HG02973 (cell line): ENCODE measurements around the gene DLGAP1.

Experiments
- ATAC-seq: cut with Tn5 transposase; IDR thresholded peaks from one replicate; pipeline ENCODE4 v1.9.1; 2021; ENCODE audit warnings: moderate library complexity; ENCODE audit not compliant: unreplicated experiment

The DLGAP1 gene

GRCh38 chr18:3836483-3837335 is 618.4 kb downstream of the DLGAP1 start:
- no peak for ATAC-seq

GRCh38 chr18:3832025-3832638 is 623.0 kb downstream of the DLGAP1 start:
- no peak for ATAC-seq

- no peak for ATAC-seq
Observed at GRCh38 chr18:3830604-3831003, 624.5 kb downstream of the DLGAP1 start.

GRCh38 chr18:3827236-3827845 is 627.8 kb downstream of the DLGAP1 start:
- ATAC-seq, result no peak

GRCh38 chr18:3826021-3826420 is 629.1 kb downstream of the DLGAP1 start:
- ATAC-seq, result no peak

- ATAC-seq, result no peak
Observed at GRCh38 chr18:3824101-3824500, 631.0 kb downstream of the DLGAP1 start.

GRCh38 chr18:3823073-3823472 is 632.0 kb downstream of the DLGAP1 start:
- no peak for ATAC-seq

GRCh38 chr18:3821524-3821923 is 633.6 kb downstream of the DLGAP1 start:
- no peak for ATAC-seq

- no peak for ATAC-seq
Observed at GRCh38 chr18:3819961-3820360, 635.1 kb downstream of the DLGAP1 start.

- ATAC-seq, result no peak
Observed at GRCh38 chr18:3816610-3817363, 638.3 kb downstream of the DLGAP1 start.

- no peak for ATAC-seq
Observed at GRCh38 chr18:3815991-3816390, 639.1 kb downstream of the DLGAP1 start.

- no peak for ATAC-seq
Observed at GRCh38 chr18:3814816-3815215, 640.3 kb downstream of the DLGAP1 start.

- no peak for ATAC-seq
Observed at GRCh38 chr18:3810296-3810695, 644.8 kb downstream of the DLGAP1 start.

GRCh38 chr18:3808985-3809780 is 645.9 kb downstream of the DLGAP1 start:
- no peak for ATAC-seq

- ATAC-seq, result no peak
Observed at GRCh38 chr18:3806656-3807055, 648.5 kb downstream of the DLGAP1 start.

- ATAC-seq, result no peak
Observed at GRCh38 chr18:3804336-3804735, 650.8 kb downstream of the DLGAP1 start.

- no peak for ATAC-seq
Observed at GRCh38 chr18:3803350-3803749, 651.8 kb downstream of the DLGAP1 start.

GRCh38 chr18:3799515-3799914 is 655.6 kb downstream of the DLGAP1 start:
- no peak for ATAC-seq

- no peak for ATAC-seq
Observed at GRCh38 chr18:3798032-3798431, 657.1 kb downstream of the DLGAP1 start.

GRCh38 chr18:3796434-3796833 is 658.7 kb downstream of the DLGAP1 start:
- ATAC-seq, result no peak
